Osteocyte (in vitro differentiated cells): Measurements from ENCODE around the gene MAML2. TPM values are rescaled to one million over a fixed set of nuclear protein-coding genes. Genes with fewer than 3 reads are reported as not detected.

Experiments used
- DNase-seq: peaks from one replicate; pipeline ENCODE4 v3.0.0; 2021; ENCODE audit warnings: mixed read lengths; ENCODE audit not compliant: unreplicated experiment; ENCODE audit errors: extremely low spot score
- H3K27ac Mint-ChIP-seq: one replicate; pipeline ENCODE4 v1.8.0; 2021; ENCODE audit warnings: mild to moderate bottlenecking, mixed read lengths; ENCODE audit not compliant: unreplicated experiment
- H3K27me3 Mint-ChIP-seq: one replicate; pipeline ENCODE4 v1.8.0; 2021; ENCODE audit warnings: mixed read lengths; ENCODE audit not compliant: unreplicated experiment
- H3K36me3 Mint-ChIP-seq: one replicate; pipeline ENCODE4 v1.8.0; 2021; ENCODE audit warnings: mixed read lengths; ENCODE audit not compliant: unreplicated experiment
- H3K4me1 Mint-ChIP-seq: one replicate; pipeline ENCODE4 v1.8.0; 2021; ENCODE audit warnings: mixed read lengths; ENCODE audit not compliant: unreplicated experiment
- H3K4me3 Mint-ChIP-seq: one replicate; pipeline ENCODE4 v1.8.0; 2021; ENCODE audit warnings: mild to moderate bottlenecking, moderate library complexity, mixed read lengths; ENCODE audit not compliant: unreplicated experiment
- H3K9me3 Mint-ChIP-seq: one replicate; pipeline ENCODE4 v1.8.0; 2021; ENCODE audit warnings: mixed read lengths; ENCODE audit not compliant: unreplicated experiment
- CTCF ChIP-seq: fragments of 200-600 bp; sonication (generic); IDR thresholded peaks from 2 replicates; pipeline ENCODE4 v1.5.0; 2021; ENCODE audit warnings: antibody characterized with exemption, mild to moderate bottlenecking, moderate library complexity
- total RNA-seq: library from RNA; stranded (reverse); gene quantifications from 2 replicates; pipeline ENCODE4 v1.2.1, GENCODE V29; 2021

The MAML2 gene
- total RNA-seq, 1 donor from 2014 or later, result 29.3 TPM

GRCh38 chr11:96339706-96340554, 3.1 kb downstream of the MAML2 start:
- Mint-ChIP-seq H3K4me1 (peaks cover 61% of the 10 kb centered on the region), H3K9me3 (no peaks in the 10 kb centered on the region), H3K4me3 (peak overlapping the region; percentile 98), H3K36me3 (peaks cover 11% of the 10 kb centered on the region), H3K27me3 (no peaks in the 10 kb centered on the region), H3K27ac (peak overlapping the region; percentile 97)
- no peak for DNase-seq
- TF ChIP-seq CTCF, result no peak

- TF ChIP-seq CTCF, result no peak
- H3K4me1 Mint-ChIP-seq, result peaks cover 68% of the 10 kb centered on the region
- peak overlapping the region; percentile 98 for H3K4me3 Mint-ChIP-seq
- no peaks in the 10 kb centered on the region for H3K9me3 Mint-ChIP-seq
- peak overlapping the region; percentile 97 for H3K27ac Mint-ChIP-seq
- H3K36me3 Mint-ChIP-seq, result peaks cover 17% of the 10 kb centered on the region
- no peaks in the 10 kb centered on the region for H3K27me3 Mint-ChIP-seq
- DNase-seq, result no peak
Observed at GRCh38 chr11:96338910-96339705, 3.9 kb downstream of the MAML2 start.

GRCh38 chr11:96337541-96338431, 5.2 kb downstream of the MAML2 start:
- no peak for TF ChIP-seq CTCF
- Mint-ChIP-seq H3K27me3 (no peaks in the 10 kb centered on the region), H3K9me3 (no peaks in the 10 kb centered on the region), H3K27ac (peak overlapping the region; percentile 97), H3K4me1 (peaks cover 74% of the 10 kb centered on the region), H3K36me3 (peaks cover 17% of the 10 kb centered on the region), H3K4me3 (peak overlapping the region; percentile 98)
- DNase-seq, result no peak

GRCh38 chr11:96335388-96335787, 7.6 kb downstream of the MAML2 start:
- Mint-ChIP-seq H3K9me3 (no peaks in the 10 kb centered on the region), H3K27ac (peak overlapping the region; percentile 43), H3K4me1 (peaks cover 86% of the 10 kb centered on the region), H3K4me3 (no peak overlapping the region), H3K36me3 (peaks cover 17% of the 10 kb centered on the region), H3K27me3 (no peaks in the 10 kb centered on the region)
- TF ChIP-seq CTCF, result no peak
- DNase-seq, result no peak
